OCI-LY3 (cell line): ENCODE results near the gene LRRC8C.

Source experiments
- H2AFZ ChIP-seq: fragments of 200-600, 300-600 bp; shearing (Covaris generic); 2 replicates; pipeline ENCODE4 v1.6.0; 2014; ENCODE audit warnings: antibody characterized with exemption, low read depth, low read length
- H3K27ac ChIP-seq: fragments of 200-600, 300-600 bp; sonication (generic); 2 replicates; pipeline ENCODE4 v1.5.1; 2014; ENCODE audit warnings: mild to moderate bottlenecking, low read length, moderate library complexity, mixed read lengths
- H3K27me3 ChIP-seq: fragments of 200-600, 300-600 bp; sonication (generic); 2 replicates; pipeline ENCODE4 v1.6.1; 2014; ENCODE audit warnings: low read depth, low read length, mixed read lengths
- H3K36me3 ChIP-seq: fragments of 200-600, 300-600 bp; sonication (generic); replicated peaks from 2 replicates; pipeline ENCODE3; 2014; ENCODE audit warnings: low read depth, low read length, mixed read lengths
- H3K4me1 ChIP-seq: fragments of 300-600, 200-600 bp; sonication (generic); 2 replicates; pipeline ENCODE4 v1.6.1; 2014; ENCODE audit warnings: low read length, mixed read lengths
- H3K4me2 ChIP-seq: fragments of 200-600, 300-600 bp; sonication (generic); 2 replicates; pipeline ENCODE4 v1.6.1; 2014; ENCODE audit warnings: low read length, mixed read lengths
- H3K4me3 ChIP-seq: fragments of 300-600, 200-600 bp; sonication (generic); 2 replicates; pipeline ENCODE4 v1.5.1; 2014; ENCODE audit warnings: antibody characterized with exemption, mild to moderate bottlenecking, low read length, moderate library complexity
- H3K79me2 ChIP-seq: fragments of 300-600, 200-600 bp; shearing (Covaris generic); 2 replicates; pipeline ENCODE4 v1.6.1; 2014; ENCODE audit warnings: mild to moderate bottlenecking, low read length, mixed read lengths
- H3K9ac ChIP-seq: fragments of 300-600, 200-600 bp; shearing (Covaris generic); 2 replicates; pipeline ENCODE4 v1.6.0; 2014; ENCODE audit warnings: mild to moderate bottlenecking, low read length, moderate library complexity
- H3K9me3 ChIP-seq: fragments of 200-600, 300-600 bp; shearing (Covaris generic); 2 replicates; pipeline ENCODE4 v1.6.1; 2014; ENCODE audit warnings: low read length, mixed read lengths; ENCODE audit not compliant: insufficient read depth
- H4K20me1 ChIP-seq: fragments of 200-600, 300-600 bp; sonication (generic); 2 replicates; pipeline ENCODE4 v1.6.1; 2016; ENCODE audit warnings: low read length, mixed read lengths; ENCODE audit not compliant: insufficient read depth
- CTCF ChIP-seq: fragments of 200-600, 300-600 bp; sonication (generic); IDR thresholded peaks from 2 replicates; pipeline ENCODE4 v1.5.1; 2014; ENCODE audit warnings: antibody characterized with exemption, low read length, low read depth
- EZH2phosphoT487 ChIP-seq: fragments of 200-600 bp; shearing (Covaris generic); IDR thresholded peaks from 2 replicates; pipeline ENCODE4 v1.6.1; 2018; ENCODE audit warnings: antibody characterized with exemption, mixed run types, low read depth

LRRC8C gene

GRCh38 chr1:89599332-89599630 lies 33.6 kb upstream of the LRRC8C start:
- Histone ChIP-seq H3K27ac (no peak overlapping the region), H3K79me2 (no peaks in the 10 kb centered on the region), H3K9ac (no peak overlapping the region), H3K27me3 (no peaks in the 10 kb centered on the region), H3K4me1 (peaks cover 8% of the 10 kb centered on the region), H3K36me3 (no peaks in the 10 kb centered on the region), H4K20me1 (no peaks in the 10 kb centered on the region), H3K4me2 (no peak overlapping the region), H3K4me3 (no peak overlapping the region), H2AFZ (no peak overlapping the region), H3K9me3 (no peaks in the 10 kb centered on the region)
- no peak for TF ChIP-seq EZH2phosphoT487
- TF ChIP-seq CTCF, result no peak

- Histone ChIP-seq H3K27ac (no peak overlapping the region), H3K79me2 (no peaks in the 10 kb centered on the region), H3K4me1 (peaks cover 8% of the 10 kb centered on the region), H3K9me3 (no peaks in the 10 kb centered on the region), H3K4me2 (no peak overlapping the region), H4K20me1 (no peaks in the 10 kb centered on the region), H3K9ac (no peak overlapping the region), H2AFZ (no peak overlapping the region), H3K36me3 (no peaks in the 10 kb centered on the region), H3K27me3 (peaks cover 10% of the 10 kb centered on the region; the same call in 1 of the 2 replicates), H3K4me3 (no peak overlapping the region)
- TF ChIP-seq CTCF, result no peak
These were observed 32.3 kb upstream of the LRRC8C start for GRCh38 chr1:89600451-89601224.

GRCh38 chr1:89602871-89603404 lies 30.0 kb upstream of the LRRC8C start:
- Histone ChIP-seq H3K9me3 (no peaks in the 10 kb centered on the region), H3K9ac (no peak overlapping the region), H3K4me1 (peaks cover 8% of the 10 kb centered on the region), H3K27me3 (peaks cover 28% of the 10 kb centered on the region), H3K4me2 (no peak overlapping the region), H3K79me2 (no peaks in the 10 kb centered on the region), H4K20me1 (no peaks in the 10 kb centered on the region; the same call in 1 of the 2 replicates), H3K27ac (no peak overlapping the region), H3K4me3 (no peak overlapping the region), H2AFZ (no peak overlapping the region), H3K36me3 (no peaks in the 10 kb centered on the region)
- TF ChIP-seq EZH2phosphoT487 (no peak), CTCF (no peak)

- H3K27ac ChIP-seq, result no peak overlapping the region
- no peaks in the 10 kb centered on the region for H3K9me3 ChIP-seq
- TF ChIP-seq EZH2phosphoT487 (no peak), CTCF (no peak)
- H3K36me3 ChIP-seq, result no peaks in the 10 kb centered on the region
- H3K27me3 ChIP-seq, result peaks cover 37% of the 10 kb centered on the region
- no peak overlapping the region for H3K4me2 ChIP-seq
- H4K20me1 ChIP-seq, result no peaks in the 10 kb centered on the region; the same call in 1 of the 2 replicates
- no peak overlapping the region for H3K9ac ChIP-seq
- no peaks in the 10 kb centered on the region for H3K79me2 ChIP-seq
- H3K4me3 ChIP-seq, result no peak overlapping the region
- H3K4me1 ChIP-seq, result peaks cover 8% of the 10 kb centered on the region
- no peak overlapping the region for H2AFZ ChIP-seq
These were observed 29.1 kb upstream of the LRRC8C start for GRCh38 chr1:89603651-89604413.
